Peyer's patch (tissue), 4 donors: ENCODE data around the gene MYLK. TPM values are rescaled to one million over a fixed set of nuclear protein-coding genes. Genes with fewer than 3 reads are reported as not detected.
A peak's percentile ranks its signal among the peaks of the same experiment; 100 is the strongest.

Experiments
- DNase-seq, 3 donors: peaks; one replicate each; pipeline ENCODE4 v3.0.0-alpha.2; 2017 to 2019
- H3K27ac ChIP-seq, 4 donors: fragments of 200-600 bp; sonication (generic); one replicate each; pipeline ENCODE4 v1.5.1; 2016 to 2019
- H3K27me3 ChIP-seq, 2 donors: fragments of 200-600 bp; sonication (generic); one replicate each; pipeline ENCODE4 v1.5.1; 2019
- H3K36me3 ChIP-seq, 3 donors: fragments of 200-600 bp; sonication (generic); one replicate each; pipeline ENCODE4 v1.5.1; 2016 to 2019
- H3K4me1 ChIP-seq, 4 donors: fragments of 200-600 bp; sonication (generic); one replicate each; pipeline ENCODE4 v1.5.1; 2016 to 2019
- H3K4me3 ChIP-seq, 4 donors: fragments of 200-600 bp; sonication (generic); 1 replicate in 3 of 4; 2 replicates in 1 of 4; pipeline ENCODE4 v1.5.1; 2016 to 2019; ENCODE audit warnings: mild to moderate bottlenecking in 1 of 4
- H3K9me3 ChIP-seq, 4 donors: fragments of 200-600 bp; sonication (generic); one replicate each; pipeline ENCODE4 v1.5.1; 2016 to 2019; ENCODE audit warnings: mild to moderate bottlenecking in 1 of 4
- CTCF ChIP-seq, 6 experiments: fragments of 450-650 bp in 4 of 6; fragments of 200-600 bp in 2 of 6; sonication (generic) in 1 of 6; IDR thresholded peaks; one replicate each; pipeline ENCODE4 v1.5.1; 2017 to 2019; ENCODE audit warnings: antibody characterized with exemption in 6 of 6, mild to moderate bottlenecking in 3 of 6, moderate library complexity in 1 of 6
- POLR2A ChIP-seq, 2 donors: fragments of 450-650 bp; IDR thresholded peaks; one replicate each; pipeline ENCODE4 v1.5.1; 2017; ENCODE audit warnings: antibody characterized with exemption in 2 of 2, mild to moderate bottlenecking in 2 of 2, moderate library complexity in 2 of 2
- total RNA-seq, 4 donors: library from RNA; depleted of rRNA; stranded (reverse); fragments of >200 nt; gene quantifications; one replicate each; pipeline ENCODE4 v1.1.0, GENCODE V29; 2016

MYLK gene
- total RNA-seq, 4 donors from 2014 or later: 81.3 to 117 (median 94.1) TPM

DNA sequence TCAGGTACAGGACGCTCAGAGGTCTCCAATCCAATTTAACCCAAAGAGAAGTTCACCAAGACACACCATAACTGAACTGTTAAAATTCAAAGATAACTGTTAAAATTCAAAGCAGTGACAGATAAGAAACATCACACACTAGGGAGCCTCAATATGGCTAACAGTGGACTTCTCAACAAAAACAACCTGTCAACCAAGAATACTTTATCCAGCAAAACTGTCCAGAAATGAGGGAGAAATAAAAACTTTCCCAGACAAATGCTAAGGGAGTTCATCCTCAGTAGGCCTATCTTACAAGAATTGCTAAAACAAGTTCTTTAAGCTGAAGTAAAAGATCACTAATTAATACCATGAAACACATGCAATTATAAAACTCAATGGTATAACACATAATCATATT, 36.3 kb upstream of the MYLK start:
- H3K36me3 ChIP-seq: peaks cover 0 to 6% (median 0%) of the 10 kb centered on the region in 3 donors
- TF ChIP-seq POLR2A (IDR thresholded peaks at IDR 0.05) (no peak), CTCF (IDR thresholded peaks at IDR 0.05) (no peak)
- no peaks in the 10 kb centered on the region for H3K4me1 ChIP-seq
- no peak overlapping the region for H3K27ac ChIP-seq
- H3K4me3 ChIP-seq: no peak overlapping the region
- H3K9me3 ChIP-seq: no peaks in the 10 kb centered on the region
- DNase-seq: no peak
- no peaks in the 10 kb centered on the region for H3K27me3 ChIP-seq

- no peaks in the 10 kb centered on the region for H3K9me3 ChIP-seq
- no peak for TF ChIP-seq POLR2A (IDR thresholded peaks at IDR 0.05)
- no peak for TF ChIP-seq CTCF (IDR thresholded peaks at IDR 0.05)
- H3K27ac ChIP-seq: no peak overlapping the region
- peak in 1 of 3 donors; percentile 34 for DNase-seq
- no peaks in the 10 kb centered on the region for H3K4me1 ChIP-seq
- no peak overlapping the region for H3K4me3 ChIP-seq
- H3K27me3 ChIP-seq: no peaks in the 10 kb centered on the region
- peaks cover 0 to 4% (median 0%) of the 10 kb centered on the region in 3 donors for H3K36me3 ChIP-seq
These were observed 35.2 kb upstream of the MYLK start for GRCh38 chr3:123919353-123919752.

DNA sequence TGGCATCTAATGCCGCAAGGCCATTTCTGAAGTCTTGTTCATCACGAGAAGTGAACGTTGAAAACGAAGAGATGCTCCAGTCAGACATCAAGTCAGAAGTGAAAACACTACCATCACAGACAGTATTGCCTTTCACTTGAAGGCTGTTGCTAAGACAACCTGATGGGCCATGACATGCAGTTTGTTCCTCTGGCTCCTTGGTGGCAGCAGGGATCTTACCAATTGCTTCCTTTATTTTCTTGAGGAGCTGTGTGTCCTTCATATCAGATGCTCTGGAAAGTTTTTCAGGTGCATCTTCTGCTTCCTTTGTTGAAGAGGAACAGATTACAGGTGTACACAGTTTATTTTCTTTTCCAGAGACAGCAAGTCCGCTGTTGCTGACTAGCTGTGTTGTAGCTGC, 30.7 kb upstream of the MYLK start:
- Histone ChIP-seq H3K27ac (no peak overlapping the region), H3K9me3 (no peaks in the 10 kb centered on the region), H3K4me1 (no peaks in the 10 kb centered on the region), H3K4me3 (no peak overlapping the region), H3K27me3 (peaks cover 0 to 3% of the 10 kb centered on the region in 2 donors), H3K36me3 (no peaks in the 10 kb centered on the region)
- TF ChIP-seq POLR2A (IDR thresholded peaks at IDR 0.05) (no peak), CTCF (IDR thresholded peaks at IDR 0.05) (no peak)
- DNase-seq: no peak

GRCh38 chr3:123909785-123910184, 25.7 kb upstream of the MYLK start:
- no peaks in the 10 kb centered on the region for H3K4me1 ChIP-seq
- no peaks in the 10 kb centered on the region for H3K9me3 ChIP-seq
- DNase-seq: no peak
- no peak for TF ChIP-seq POLR2A (IDR thresholded peaks at IDR 0.05)
- H3K4me3 ChIP-seq: no peak overlapping the region
- H3K36me3 ChIP-seq: no peaks in the 10 kb centered on the region
- peaks cover 0 to 3% of the 10 kb centered on the region in 2 donors for H3K27me3 ChIP-seq
- no peak overlapping the region for H3K27ac ChIP-seq

DNA sequence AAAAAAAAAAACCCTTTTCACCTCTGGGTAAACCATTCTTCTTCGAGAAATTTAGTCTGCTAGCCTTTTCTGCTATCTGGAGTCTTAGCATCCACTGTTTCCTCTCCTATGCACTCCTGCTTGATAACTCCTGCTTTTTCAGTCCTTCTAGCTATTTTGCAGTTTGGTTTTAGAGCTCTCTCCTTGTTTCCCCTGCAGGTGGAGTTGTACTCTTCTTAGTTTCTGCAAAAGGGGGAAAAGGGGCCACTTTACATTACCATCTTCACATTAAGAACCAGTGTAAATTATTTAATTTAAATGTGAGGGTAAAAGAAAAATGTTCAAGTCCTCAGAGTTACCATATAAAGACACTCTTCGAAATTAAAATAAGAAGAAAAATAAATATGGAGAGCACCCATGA, 23.6 kb upstream of the MYLK start:
- Histone ChIP-seq H3K9me3 (no peaks in the 10 kb centered on the region), H3K4me3 (no peak overlapping the region), H3K4me1 (no peaks in the 10 kb centered on the region), H3K27ac (no peak overlapping the region), H3K36me3 (no peaks in the 10 kb centered on the region), H3K27me3 (no peaks in the 10 kb centered on the region)
- DNase-seq: no peak
- no peak for TF ChIP-seq POLR2A (IDR thresholded peaks at IDR 0.05)
- no peak for TF ChIP-seq CTCF (IDR thresholded peaks at IDR 0.05)

DNA sequence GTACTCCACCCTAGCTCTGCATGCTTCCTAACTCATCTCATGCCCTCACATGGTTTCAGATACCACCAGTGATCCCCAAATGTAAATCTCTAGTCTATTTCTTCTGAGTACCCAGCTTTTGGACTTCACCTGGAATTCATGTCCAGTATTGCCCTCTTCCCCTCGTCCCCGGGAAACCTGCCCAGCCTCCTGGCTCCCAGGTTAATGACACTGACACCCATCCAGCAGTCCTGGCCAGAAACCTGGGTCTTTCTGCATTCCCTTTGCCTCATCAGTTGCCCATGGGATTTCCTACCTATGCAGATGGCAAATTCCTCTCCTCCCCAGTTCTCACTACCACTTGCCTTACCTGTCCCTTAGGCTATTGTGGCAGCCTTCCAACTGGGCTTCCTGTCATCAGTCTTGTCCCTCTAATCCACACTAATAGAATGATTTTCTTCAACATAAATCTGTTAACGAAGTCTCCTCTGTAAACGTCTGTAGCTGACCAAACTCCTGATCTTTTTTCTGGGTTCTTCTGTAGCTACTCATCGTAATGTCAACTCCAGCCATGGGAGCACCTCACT, 15.3 kb upstream of the MYLK start:
- no peak for DNase-seq
- TF ChIP-seq POLR2A (IDR thresholded peaks at IDR 0.05): no peak
- TF ChIP-seq CTCF (IDR thresholded peaks at IDR 0.05): no peak
- H3K27ac ChIP-seq: no peak overlapping the region
- no peak overlapping the region for H3K4me3 ChIP-seq
- no peaks in the 10 kb centered on the region for H3K27me3 ChIP-seq
- no peaks in the 10 kb centered on the region for H3K4me1 ChIP-seq
- peaks cover 0 to under 1% (median 0%) of the 10 kb centered on the region in 4 donors for H3K9me3 ChIP-seq
- H3K36me3 ChIP-seq: no peaks in the 10 kb centered on the region
